ENCODE measurements around the gene SAMD3. TPM values are rescaled to one million over a fixed set of nuclear protein-coding genes. Genes with fewer than 3 reads are reported as not detected.

The SAMD3 gene
- total and polyA plus RNA-seq, 2 of the 8 experiments (the other 6 are each of a cell fraction or from before 2014, with no cell fraction given) = 1.8 to 1.9 TPM

- Histone ChIP-seq H3K36me3 (ENCODE audit: control insufficient read depth in 2 of 4, insufficient read depth in 4 of 4, low read length in 3 of 4) (peaks cover 0 to 4% (median 0%) of the 10 kb centered on the region in 4 experiments; a peak in 2 of 8 replicates), H3K4me3 (ENCODE audit: extremely low read depth in 1 of 4, insufficient read depth in 2 of 4, low read depth in 3 of 4, low read length in 4 of 4) (no peak overlapping the region), H2BK15ac (ENCODE audit: low read length) (no peak overlapping the region), H3K27me3 (replicated peaks in 1 of 4; ENCODE audit: control insufficient read depth in 3 of 4, extremely low read depth in 1 of 4, insufficient read depth in 3 of 4, low read length in 3 of 4) (no peaks in the 10 kb centered on the region), H3K56ac (replicated peaks; ENCODE audit: insufficient read length, low read depth, low read length) (no peak overlapping the region), H3K27ac (ENCODE audit: low read depth, low read length) (no peak overlapping the region), H3K4me1 (replicated peaks in 1 of 4; ENCODE audit: control insufficient read depth in 3 of 4, insufficient read depth in 4 of 4, low read length in 3 of 4) (no peaks in the 10 kb centered on the region), H3K18ac (ENCODE audit: extremely low read depth, low read length) (no peak overlapping the region; the same call in 1 of the 2 replicates), H3K23me2 (ENCODE audit: low read depth, low read length) (no peaks in the 10 kb centered on the region), H4K5ac (ENCODE audit: insufficient read length, low read depth, low read length) (no peak overlapping the region), H2AFZ (ENCODE audit: low read length) (no peak overlapping the region), H4K8ac (ENCODE audit: extremely low read depth, insufficient read depth, low read length) (no peak overlapping the region), H3K23ac (ENCODE audit: insufficient read length) (no peak overlapping the region), H2AK5ac (ENCODE audit: low read depth, low read length) (no peak overlapping the region), H2BK12ac (ENCODE audit: low read depth, low read length) (0 out of 2 replicates have a peak overlapping the region, but pooled peaks have one; percentile 11), H3K14ac (ENCODE audit: insufficient read length) (no peak overlapping the region), H4K20me1 (replicated peaks in 1 of 2; ENCODE audit: control insufficient read depth in 1 of 2, insufficient read depth in 2 of 2, low read length in 2 of 2) (no peaks in the 10 kb centered on the region), H2BK5ac (ENCODE audit: low read depth, low read length) (no peak overlapping the region), H3K4ac (replicated peaks; ENCODE audit: insufficient read length, low read depth, low read length) (no peak overlapping the region), H3K79me2 (ENCODE audit: control insufficient read depth in 1 of 2, insufficient read depth in 2 of 2, low read length in 2 of 2) (no peaks in the 10 kb centered on the region), H2BK120ac (replicated peaks; ENCODE audit: low read depth, low read length) (no peak overlapping the region), H3K79me1 (ENCODE audit: low read depth, low read length) (no peaks in the 10 kb centered on the region), H3K9me3 (ENCODE audit: insufficient read depth in 2 of 2, low read depth in 1 of 2, low read length in 1 of 2) (peaks cover 8 to 15% of the 10 kb centered on the region in 2 experiments), H3K9ac (replicated peaks in 1 of 4; ENCODE audit: extremely low read depth in 1 of 4, low read depth in 3 of 4, low read length in 3 of 4) (no peak overlapping the region), H2BK20ac (ENCODE audit: low read length) (no peak overlapping the region), H3K4me2 (ENCODE audit: insufficient read depth in 1 of 2, low read depth in 2 of 2, low read length in 2 of 2) (no peak overlapping the region), H4K91ac (replicated peaks; ENCODE audit: insufficient read length, low read length) (peak overlapping the region; percentile 25)
- DNase-seq (ENCODE audit: low read depth in 1 of 2, low spot score in 2 of 2) (no peak), FAIRE-seq (no peak)
- CTCF ChIA-PET (ENCODE audit: partially characterized antibody) = interaction anchor here (0.5 to 1.1 kb wide), 3 partner anchors 24 to 128 kb away, joined by 3 to 4 read pairs (median 4); partner anchors contain the start of gene SAMD3
- POLR2A ChIA-PET (ENCODE audit: partially characterized antibody) = no interaction called here
- TF ChIP-seq CHD2 (IDR thresholded peaks at IDR 0.05; ENCODE audit: low read length) (no peak), EP300 (IDR thresholded peaks at IDR 0.05; ENCODE audit: borderline replicate concordance in 1 of 2, low read depth in 2 of 2, low read length in 2 of 2) (no peak), SUZ12 (IDR thresholded peaks at IDR 0.05; ENCODE audit: low read length) (no peak), CHD1 (IDR thresholded peaks at IDR 0.05; ENCODE audit: low read depth, low read length) (no peak), TEAD4 (IDR thresholded peaks at IDR 0.05; ENCODE audit: low read depth, low read length) (no peak), ASH2L (IDR thresholded peaks at IDR 0.05; ENCODE audit: low read length) (no peak), ZNF274 (IDR thresholded peaks at IDR 0.05; ENCODE audit: borderline replicate concordance, extremely low read depth, low read length) (no peak), SP2 (IDR thresholded peaks at IDR 0.05; ENCODE audit: low read length) (no peak), FOSL1 (IDR thresholded peaks at IDR 0.05; ENCODE audit: insufficient read depth, low read depth, low read length) (no peak)
- 94% methylated on average over 6 of the region's 6 CpGs; no CpG with 5 or more reads in 1 of the 2 experiments for WGBS, 2 experiments (ENCODE audit: extremely low coverage in 1 of 2, insufficient coverage in 1 of 2, insufficient read length in 1 of 2, insufficient replicate concordance in 2 of 2, low coverage in 1 of 2, low lambda C conversion rate in 2 of 2, missing lambda C conversion rate in 1 of 2)
Measured at GRCh38 chr6:130188207-130188899, 34.4 kb downstream of the SAMD3 start.

Measured in H1 (cell line).